Mucosa of gallbladder (tissue), 1 donor: ENCODE measurements around the gene PEPD. TPM values are rescaled to one million over a fixed set of nuclear protein-coding genes. Genes with fewer than 3 reads are reported as not detected.

Source experiments
- DNase-seq: peaks from one replicate; pipeline ENCODE4 v3.0.0-alpha.2; 2020; ENCODE audit warnings: low spot score
- total RNA-seq: library from RNA; stranded (reverse); gene quantifications from one replicate; pipeline ENCODE4 v1.2.1, GENCODE V29; 2021
- donor health status: DM: no; HTN: no; CAD: no.

PEPD gene
- total RNA-seq, 1 donor from 2014 or later, result 90.3 TPM

GRCh38 chr19:33395561-33396550 is 125.7 kb downstream of the PEPD start:
- DNase-seq, result no peak

GRCh38 chr19:33394723-33395560 is 126.6 kb downstream of the PEPD start:
- DNase-seq, result no peak

GRCh38 chr19:33394006-33394722 is 127.4 kb downstream of the PEPD start:
- DNase-seq, result no peak

GRCh38 chr19:33393286-33394005 is 128.1 kb downstream of the PEPD start:
- DNase-seq, result no peak

GRCh38 chr19:33392341-33393285 is 129.0 kb downstream of the PEPD start:
- DNase-seq, result no peak

- no peak for DNase-seq
Observed at GRCh38 chr19:33391631-33392249, 129.9 kb downstream of the PEPD start.

- no peak for DNase-seq
Observed at GRCh38 chr19:33390908-33391630, 130.5 kb downstream of the PEPD start.

GRCh38 chr19:33390101-33390907 is 131.3 kb downstream of the PEPD start:
- no peak for DNase-seq

GRCh38 chr19:33389421-33390100 is 132.0 kb downstream of the PEPD start:
- no peak for DNase-seq

- no peak for DNase-seq
Observed at GRCh38 chr19:33388725-33389420, 132.7 kb downstream of the PEPD start.

GRCh38 chr19:33388231-33388724 is 133.3 kb downstream of the PEPD start:
- DNase-seq, result no peak

- DNase-seq, result no peak
Observed at GRCh38 chr19:33387351-33388230, 134.0 kb downstream of the PEPD start.

- no peak for DNase-seq
Observed at GRCh38 chr19:33386361-33386858, 135.2 kb downstream of the PEPD start.

- DNase-seq, result no peak
Observed at GRCh38 chr19:33385956-33386355, 135.6 kb downstream of the PEPD start.

- no peak for DNase-seq
Observed at GRCh38 chr19:33384983-33385382, 136.6 kb downstream of the PEPD start.
